OCI-LY1 (cell line): ENCODE measurements around the gene CILP2.

ENCODE experiments used
- H2AFZ ChIP-seq: fragments of 200-600 bp; sonication (generic), shearing (Covaris generic); 2 replicates; pipeline ENCODE4 v1.6.0; 2014; ENCODE audit warnings: antibody characterized with exemption, mild to moderate bottlenecking, low read length
- H3F3A ChIP-seq: fragments of 200-600 bp; sonication (generic), shearing (Covaris generic); 2 replicates; pipeline ENCODE4 v1.6.0; 2014; ENCODE audit warnings: mild to moderate bottlenecking, antibody characterized with exemption, low read length, moderate library complexity; ENCODE audit not compliant: insufficient read depth
- H3K27ac ChIP-seq: fragments of 200-600 bp; sonication (generic); 2 replicates; pipeline ENCODE4 v1.5.1; 2014; ENCODE audit warnings: low read length, mixed run types, mild to moderate bottlenecking, low read depth; ENCODE audit not compliant: poor library complexity, severe bottlenecking
- H3K27me3 ChIP-seq: fragments of 200-600 bp; sonication (generic); 2 replicates; pipeline ENCODE4 v1.6.0; 2014; ENCODE audit warnings: antibody characterized with exemption, mild to moderate bottlenecking, low read length, moderate library complexity; ENCODE audit not compliant: insufficient read depth
- H3K36me3 ChIP-seq: fragments of 200-600 bp; sonication (generic); 2 replicates; pipeline ENCODE4 v1.6.1; 2014; ENCODE audit warnings: mild to moderate bottlenecking, antibody characterized with exemption, low read length, moderate library complexity, mixed read lengths; ENCODE audit not compliant: insufficient read depth
- H3K4me1 ChIP-seq: fragments of 200-600 bp; sonication (generic); 2 replicates; pipeline ENCODE4 v1.5.1; 2014; ENCODE audit warnings: mild to moderate bottlenecking, low read length, moderate library complexity; ENCODE audit not compliant: insufficient read depth, severe bottlenecking
- H3K4me2 ChIP-seq: fragments of 200-600 bp; sonication (generic), shearing (Covaris generic); 2 replicates; pipeline ENCODE4 v1.6.1; 2014; ENCODE audit warnings: low read length
- H3K4me3 ChIP-seq: fragments of 200-600 bp; sonication (generic); 2 replicates; pipeline ENCODE4 v1.5.1; 2014; ENCODE audit warnings: low read length, low read depth, mild to moderate bottlenecking, mixed read lengths; ENCODE audit not compliant: poor library complexity, severe bottlenecking
- H3K79me2 ChIP-seq: fragments of 200-600 bp; shearing (Covaris generic); 2 replicates; pipeline ENCODE4 v1.6.1; 2016; ENCODE audit warnings: mixed run types, low read length, mixed read lengths; ENCODE audit not compliant: insufficient read depth
- H3K9ac ChIP-seq: fragments of 200-600 bp; sonication (generic), shearing (Covaris generic); 2 replicates; pipeline ENCODE4 v1.6.1; 2014; ENCODE audit warnings: mild to moderate bottlenecking, low read length, mixed read lengths
- H3K9me2 ChIP-seq: fragments of 200-600 bp; sonication (generic), shearing (Covaris generic); 2 replicates; pipeline ENCODE4 v1.6.1; 2014; ENCODE audit warnings: low read depth, mild to moderate bottlenecking, low read length, mixed read lengths
- H3K9me3 ChIP-seq: fragments of 200-600 bp; shearing (Covaris generic); 2 replicates; pipeline ENCODE4 v1.6.1; 2014; ENCODE audit warnings: low read length, mixed read lengths
- H4K20me1 ChIP-seq: fragments of 200-600 bp; sonication (generic), shearing (Covaris generic); 2 replicates; pipeline ENCODE4 v1.6.0; 2016; ENCODE audit warnings: mild to moderate bottlenecking, low read length; ENCODE audit not compliant: insufficient read depth
- CTCF ChIP-seq: fragments of 200-600 bp; sonication (generic), shearing (Covaris generic); IDR thresholded peaks from 2 replicates; pipeline ENCODE4 v1.5.1; 2017; ENCODE audit warnings: mild to moderate bottlenecking, antibody characterized with exemption, low read length, moderate library complexity, mixed read lengths
- EZH2 ChIP-seq: fragments of 200-600 bp; sonication (generic), shearing (Covaris generic); IDR thresholded peaks from 2 replicates; pipeline ENCODE4 v1.8.0; 2017; ENCODE audit warnings: borderline replicate concordance, mixed run types, mild to moderate bottlenecking, antibody characterized with exemption, low read length, moderate library complexity, mixed read lengths

CILP2 gene

GRCh38 chr19:19568802-19569756 lies 31.0 kb downstream of the CILP2 start:
- no peak overlapping the region for H3K4me3 ChIP-seq
- no peak overlapping the region for H3K4me2 ChIP-seq
- no peak overlapping the region for H2AFZ ChIP-seq
- TF ChIP-seq EZH2: no peak
- no peak for TF ChIP-seq CTCF
- H3K9me2 ChIP-seq: no peaks in the 10 kb centered on the region
- no peaks in the 10 kb centered on the region for H3K9me3 ChIP-seq
- H3K36me3 ChIP-seq: peaks cover 39% of the 10 kb centered on the region
- no peaks in the 10 kb centered on the region for H3K79me2 ChIP-seq
- H3K9ac ChIP-seq: no peak overlapping the region
- H3F3A ChIP-seq: no peaks in the 10 kb centered on the region
- no peak overlapping the region for H3K27ac ChIP-seq
- H3K4me1 ChIP-seq: no peaks in the 10 kb centered on the region
- H3K27me3 ChIP-seq: no peaks in the 10 kb centered on the region
- no peaks in the 10 kb centered on the region for H4K20me1 ChIP-seq

GRCh38 chr19:19570571-19570970 lies 32.5 kb downstream of the CILP2 start:
- H3K4me1 ChIP-seq: no peaks in the 10 kb centered on the region
- no peaks in the 10 kb centered on the region for H3F3A ChIP-seq
- H3K79me2 ChIP-seq: no peaks in the 10 kb centered on the region
- TF ChIP-seq CTCF (no peak), EZH2 (no peak)
- no peaks in the 10 kb centered on the region for H3K27me3 ChIP-seq
- H3K4me3 ChIP-seq: no peak overlapping the region
- no peaks in the 10 kb centered on the region for H3K9me2 ChIP-seq
- H3K9me3 ChIP-seq: no peaks in the 10 kb centered on the region
- H3K9ac ChIP-seq: no peak overlapping the region
- peaks cover 28% of the 10 kb centered on the region for H3K36me3 ChIP-seq
- H3K4me2 ChIP-seq: no peak overlapping the region
- H2AFZ ChIP-seq: no peak overlapping the region
- H4K20me1 ChIP-seq: no peaks in the 10 kb centered on the region
- no peak overlapping the region for H3K27ac ChIP-seq

GRCh38 chr19:19571071-19571786 lies 33.2 kb downstream of the CILP2 start:
- Histone ChIP-seq H3K27ac (no peak overlapping the region), H3K4me1 (no peaks in the 10 kb centered on the region), H3K79me2 (no peaks in the 10 kb centered on the region), H3K9me2 (no peaks in the 10 kb centered on the region), H3K4me2 (no peak overlapping the region), H3K9me3 (no peaks in the 10 kb centered on the region), H3F3A (no peaks in the 10 kb centered on the region), H3K9ac (no peak overlapping the region), H3K4me3 (no peak overlapping the region), H4K20me1 (no peaks in the 10 kb centered on the region), H2AFZ (no peak overlapping the region), H3K36me3 (peaks cover 28% of the 10 kb centered on the region), H3K27me3 (no peaks in the 10 kb centered on the region)
- TF ChIP-seq EZH2 (no peak), CTCF (no peak)
